ENCODE data around the gene UNC13D. TPM values are rescaled to one million over a fixed set of nuclear protein-coding genes. Genes with fewer than 3 reads are reported as not detected.

The UNC13D gene
- total and polyA plus RNA-seq, 7 donors, result 1.7 to 12.8 (median 5.1) TPM

DNA sequence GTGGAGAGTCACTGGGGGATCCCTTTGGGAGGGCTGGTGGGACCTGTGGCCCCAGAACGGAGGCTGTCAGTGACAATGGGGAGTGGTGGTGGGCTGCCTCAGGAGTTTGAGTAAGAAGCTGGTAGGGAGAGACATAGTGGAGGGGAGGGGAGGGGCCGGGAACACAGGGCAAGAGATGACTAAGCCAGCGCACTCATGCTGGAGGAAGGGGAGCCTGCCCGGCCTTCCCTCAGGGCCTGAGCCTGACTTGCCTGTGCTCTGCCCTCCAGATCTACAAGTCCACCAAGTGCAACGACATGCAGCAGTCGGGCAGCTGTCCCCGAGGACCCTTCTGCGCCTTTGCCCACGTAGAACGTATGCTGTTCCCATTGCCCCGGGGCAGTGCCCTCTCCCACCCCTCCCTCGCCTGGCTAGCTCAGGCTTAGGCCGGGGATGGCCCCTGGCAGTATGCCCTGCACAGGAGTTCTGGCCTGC lies 29.3 kb downstream of the UNC13D start:
- Histone ChIP-seq H3K9me3 (no peaks in the 10 kb centered on the region), H3K36me3 (ENCODE audit: insufficient read depth in 1 of 2, low read depth in 1 of 2) (peaks cover 4 to 100% of the 10 kb centered on the region in 2 donors), H3K27me3 (ENCODE audit: insufficient read depth in 3 of 3, low read length in 2 of 3) (no peaks in the 10 kb centered on the region), H3K27ac (no peak overlapping the region), H3K4me3 (no peak overlapping the region), H3K4me1 (peaks cover 6% of the 10 kb centered on the region)
- TF ChIP-seq, protein P1, sequence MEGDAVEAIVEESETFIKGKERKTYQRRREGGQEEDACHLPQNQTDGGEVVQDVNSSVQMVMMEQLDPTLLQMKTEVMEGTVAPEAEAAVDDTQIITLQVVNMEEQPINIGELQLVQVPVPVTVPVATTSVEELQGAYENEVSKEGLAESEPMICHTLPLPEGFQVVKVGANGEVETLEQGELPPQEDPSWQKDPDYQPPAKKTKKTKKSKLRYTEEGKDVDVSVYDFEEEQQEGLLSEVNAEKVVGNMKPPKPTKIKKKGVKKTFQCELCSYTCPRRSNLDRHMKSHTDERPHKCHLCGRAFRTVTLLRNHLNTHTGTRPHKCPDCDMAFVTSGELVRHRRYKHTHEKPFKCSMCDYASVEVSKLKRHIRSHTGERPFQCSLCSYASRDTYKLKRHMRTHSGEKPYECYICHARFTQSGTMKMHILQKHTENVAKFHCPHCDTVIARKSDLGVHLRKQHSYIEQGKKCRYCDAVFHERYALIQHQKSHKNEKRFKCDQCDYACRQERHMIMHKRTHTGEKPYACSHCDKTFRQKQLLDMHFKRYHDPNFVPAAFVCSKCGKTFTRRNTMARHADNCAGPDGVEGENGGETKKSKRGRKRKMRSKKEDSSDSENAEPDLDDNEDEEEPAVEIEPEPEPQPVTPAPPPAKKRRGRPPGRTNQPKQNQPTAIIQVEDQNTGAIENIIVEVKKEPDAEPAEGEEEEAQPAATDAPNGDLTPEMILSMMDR (IDR thresholded peaks at IDR 0.05), result no peak
- intact Hi-C loops (cut with DNase I), result no loop called here
- 84 to 91% (median 88%) methylated on average over 13 of the region's 13 CpGs for WGBS, 3 donors
- no peak for ATAC-seq
- peak in 1 of 2 donors; percentile 35 for DNase-seq

DNA sequence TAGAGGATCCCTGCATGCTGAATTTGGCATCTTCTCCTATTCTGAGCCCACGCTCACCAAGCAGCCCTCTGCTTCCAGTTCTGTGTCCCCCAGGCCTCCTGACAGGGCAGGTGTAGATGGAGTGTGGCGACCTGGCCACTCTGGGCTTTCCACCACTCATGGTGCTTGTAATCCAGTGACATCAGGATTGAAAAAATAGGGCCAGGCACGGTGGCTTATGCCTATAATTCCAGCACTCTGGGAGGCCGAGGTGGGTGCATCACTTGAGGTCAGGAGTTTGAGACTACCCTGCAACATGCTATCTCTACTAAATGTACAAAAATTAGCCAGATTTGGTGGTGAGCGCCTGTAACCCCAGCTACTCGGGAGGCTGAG lies 30.2 kb downstream of the UNC13D start:
- H3K27me3 ChIP-seq (ENCODE audit: insufficient read depth in 3 of 3, low read length in 2 of 3), result no peaks in the 10 kb centered on the region
- no peak overlapping the region for H3K4me3 ChIP-seq
- no peaks in the 10 kb centered on the region for H3K9me3 ChIP-seq
- ATAC-seq, result no peak
- 81 to 91% (median 85%) methylated on average over 6 of the region's 6 CpGs for WGBS, 3 donors
- TF ChIP-seq, protein P1 (IDR thresholded peaks at IDR 0.05), result no peak
- peaks cover 12% of the 10 kb centered on the region for H3K4me1 ChIP-seq
- peak in 1 of 2 donors; percentile 26 for DNase-seq
- H3K36me3 ChIP-seq (ENCODE audit: insufficient read depth in 1 of 2, low read depth in 1 of 2), result peaks cover 4 to 94% of the 10 kb centered on the region in 2 donors
- intact Hi-C loops (cut with DNase I), result no loop called here
- H3K27ac ChIP-seq, result no peak overlapping the region

DNA sequence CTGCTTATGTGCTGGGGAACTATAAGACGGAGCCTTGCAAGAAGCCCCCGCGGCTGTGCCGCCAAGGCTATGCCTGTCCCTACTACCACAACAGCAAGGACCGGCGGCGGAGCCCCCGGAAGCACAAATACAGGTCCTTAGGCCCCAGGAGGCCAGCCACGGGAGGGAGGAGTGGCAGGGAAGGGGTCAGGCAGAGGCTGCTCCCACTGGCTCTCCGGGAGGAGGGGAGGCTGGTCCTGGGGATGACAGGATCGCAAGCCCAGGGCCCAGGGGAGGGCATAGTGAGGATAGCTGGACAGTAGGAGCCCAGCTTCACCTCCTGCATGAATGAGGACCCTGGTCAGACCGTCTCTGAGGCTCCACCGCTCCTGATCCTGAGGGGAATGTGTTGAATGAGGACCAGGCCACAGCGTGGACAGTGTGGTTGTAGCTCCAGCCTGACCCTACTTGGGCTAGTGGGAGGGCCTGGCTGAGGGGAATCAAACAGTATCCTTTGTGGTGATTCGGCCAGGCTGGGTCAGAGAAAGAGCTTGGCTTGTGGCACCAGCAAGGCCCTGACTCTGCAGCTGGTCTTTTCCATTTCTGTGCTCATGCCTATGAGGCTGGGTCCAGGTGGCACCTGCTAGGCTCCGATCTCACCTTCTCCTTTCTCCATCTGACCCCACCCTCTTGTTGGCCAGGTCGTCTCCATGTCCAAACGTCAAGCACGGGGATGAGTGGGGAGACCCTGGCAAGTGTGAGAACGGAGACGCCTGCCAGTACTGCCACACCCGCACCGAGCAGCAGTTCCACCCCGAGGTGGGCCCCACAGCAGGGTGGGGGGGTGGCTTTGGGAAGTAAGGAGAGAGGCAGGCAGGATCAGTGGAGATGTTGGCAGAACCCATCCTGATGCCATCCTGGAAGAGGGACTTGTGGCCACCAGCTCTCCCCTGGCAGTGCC lies 30.9 kb downstream of the UNC13D start:
- whole genome bisulfite sequencing, 3 donors, result 87 to 89% (median 87%) methylated on average over 24 of the region's 24 CpGs
- H3K4me1 ChIP-seq, result peaks cover 17% of the 10 kb centered on the region
- peaks cover 0 to 88% of the 10 kb centered on the region in 2 donors for H3K36me3 ChIP-seq (ENCODE audit: insufficient read depth in 1 of 2, low read depth in 1 of 2)
- no peak overlapping the region for H3K27ac ChIP-seq
- no peak overlapping the region for H3K4me3 ChIP-seq
- ATAC-seq (no peak), DNase-seq (no peak)
- TF ChIP-seq, protein P1 (IDR thresholded peaks at IDR 0.05), result no peak
- intact Hi-C loops (cut with DNase I), result no loop called here
- no peaks in the 10 kb centered on the region for H3K9me3 ChIP-seq
- no peaks in the 10 kb centered on the region for H3K27me3 ChIP-seq (ENCODE audit: insufficient read depth in 3 of 3, low read length in 2 of 3)

GRCh38 chr17:75812096-75813013 lies 31.8 kb downstream of the UNC13D start:
- Histone ChIP-seq H3K4me1 (peaks cover 21% of the 10 kb centered on the region), H3K27ac (no peak overlapping the region), H3K4me3 (no peak overlapping the region), H3K27me3 (ENCODE audit: insufficient read depth in 3 of 3, low read length in 2 of 3) (no peaks in the 10 kb centered on the region), H3K36me3 (ENCODE audit: insufficient read depth in 1 of 2, low read depth in 1 of 2) (peaks cover 0 to 78% of the 10 kb centered on the region in 2 donors), H3K9me3 (no peaks in the 10 kb centered on the region)
- TF ChIP-seq, protein P1 (IDR thresholded peaks at IDR 0.05), result no peak
- no peak for ATAC-seq
- DNase-seq, result no peak
- intact Hi-C loops (cut with DNase I), result no loop called here
- 90 to 94% (median 92%) methylated on average over 27 of the region's 27 CpGs for WGBS, 3 donors
